ENCODE measurements around the gene NPAS4.
"Not testable (repeated sequence)": the region's sequence is repeated elsewhere in the genome, so short reads cannot be mapped to it uniquely, and the experiment has no call there.

Gene NPAS4

DNA sequence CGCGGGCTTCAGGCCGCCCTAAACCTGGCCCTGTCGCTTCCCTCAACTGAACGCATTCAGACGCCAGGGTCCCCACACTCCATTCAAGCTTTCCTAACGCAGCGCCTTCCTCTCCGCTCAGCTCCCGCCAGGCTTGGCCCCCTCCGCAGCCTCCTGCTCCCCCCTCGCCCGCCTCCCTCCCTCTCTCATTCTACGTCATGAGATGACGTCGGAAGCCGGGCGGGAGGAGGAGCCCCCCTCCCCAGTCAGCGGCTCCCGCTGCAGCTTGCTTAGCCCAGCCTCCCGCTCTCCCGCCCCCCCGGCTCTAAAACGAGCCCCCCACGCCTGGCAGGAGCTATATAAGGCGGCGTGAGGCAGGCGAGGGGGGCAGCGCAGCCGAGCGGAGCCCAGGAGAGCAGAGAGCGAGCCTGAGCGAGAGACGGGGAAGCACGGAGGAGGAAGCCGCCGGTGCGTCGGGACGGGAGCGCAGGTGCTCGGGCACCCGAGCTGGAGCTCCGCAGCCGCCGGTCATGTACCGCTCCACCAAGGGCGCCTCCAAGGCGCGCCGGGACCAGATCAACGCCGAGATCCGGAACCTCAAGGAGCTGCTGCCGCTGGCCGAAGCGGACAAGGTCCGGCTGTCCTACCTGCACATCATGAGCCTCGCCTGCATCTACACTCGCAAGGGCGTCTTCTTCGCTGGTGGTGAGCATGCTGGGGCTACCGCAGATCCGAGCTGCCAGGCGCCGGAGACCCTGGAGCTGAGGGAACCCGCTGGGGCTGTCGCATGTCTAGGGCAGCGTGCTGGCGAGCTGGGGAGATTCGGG is at the start of gene NPAS4:
Gene NPAS4 (plus strand): TSS at position 365 of the 806 bp plus-strand sequence. CDS start 145 bp downstream, at position 510.
- peak; percentile 90 for DNase-seq

DNA sequence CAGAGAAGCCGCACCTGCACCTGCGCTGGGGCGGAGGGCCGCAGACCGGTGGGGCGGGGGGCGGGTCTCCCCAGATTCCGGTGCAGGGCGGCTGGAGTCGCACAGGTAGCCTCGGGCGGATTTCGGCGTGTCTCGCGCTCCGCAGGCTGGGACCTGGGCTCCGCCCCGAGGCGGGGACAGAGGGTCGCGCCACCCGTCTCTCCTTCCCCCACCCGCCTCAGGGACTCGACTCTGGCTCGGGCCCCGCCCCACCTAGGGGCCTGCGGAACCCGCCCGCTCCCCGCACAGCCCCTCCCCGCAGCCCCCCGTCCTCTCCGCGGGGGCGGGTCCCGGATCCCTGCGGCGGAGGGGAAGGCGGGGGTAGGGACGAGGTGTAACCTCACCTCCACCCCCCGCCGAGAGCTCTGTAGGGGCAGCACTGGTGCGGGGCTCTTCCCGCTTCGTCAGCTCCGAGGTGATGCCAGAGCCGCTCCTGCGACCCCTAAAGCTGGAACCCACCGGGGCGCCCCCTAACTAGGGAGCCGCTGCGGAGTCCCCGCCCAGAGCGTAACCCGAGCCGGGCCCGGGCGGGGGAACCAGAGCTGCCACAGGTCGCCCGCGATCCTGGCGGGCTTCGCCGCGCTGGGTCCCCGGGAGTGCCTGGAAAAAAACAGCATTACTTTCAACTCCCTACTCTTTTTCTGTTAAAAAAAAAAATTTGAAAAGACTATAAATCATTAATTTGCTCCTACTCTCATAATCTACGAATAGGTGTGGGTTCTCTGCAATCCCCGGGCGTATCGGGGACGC is 49.0 kb upstream of the NPAS4 start, which contains the start of gene SLC29A2:
Gene SLC29A2 (minus strand): TSS at position 134 of the 789 bp plus-strand sequence. CDS start 169 bp downstream, outside the sequence.
- peak; percentile 93 for DNase-seq

DNA sequence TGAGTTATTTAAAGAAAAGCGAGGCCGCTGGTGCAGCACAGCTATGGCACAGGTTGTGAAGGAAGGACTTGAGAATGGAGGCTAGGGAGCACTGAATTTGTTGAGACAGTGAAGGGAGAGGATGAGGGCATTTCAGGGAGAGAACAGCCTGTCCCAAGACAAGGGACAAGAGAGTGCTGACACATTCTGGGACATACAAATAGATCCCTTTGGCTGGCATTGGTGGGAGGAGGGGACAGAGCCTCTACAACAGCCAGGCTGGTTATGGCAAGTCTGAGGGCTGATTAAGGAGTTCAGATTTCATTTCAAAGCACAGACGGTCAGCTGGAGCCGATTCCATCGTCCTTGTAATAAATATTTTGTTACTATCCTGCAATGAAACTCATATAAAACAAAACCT is 47.6 kb upstream of the NPAS4 start:
- no peak for DNase-seq

DNA sequence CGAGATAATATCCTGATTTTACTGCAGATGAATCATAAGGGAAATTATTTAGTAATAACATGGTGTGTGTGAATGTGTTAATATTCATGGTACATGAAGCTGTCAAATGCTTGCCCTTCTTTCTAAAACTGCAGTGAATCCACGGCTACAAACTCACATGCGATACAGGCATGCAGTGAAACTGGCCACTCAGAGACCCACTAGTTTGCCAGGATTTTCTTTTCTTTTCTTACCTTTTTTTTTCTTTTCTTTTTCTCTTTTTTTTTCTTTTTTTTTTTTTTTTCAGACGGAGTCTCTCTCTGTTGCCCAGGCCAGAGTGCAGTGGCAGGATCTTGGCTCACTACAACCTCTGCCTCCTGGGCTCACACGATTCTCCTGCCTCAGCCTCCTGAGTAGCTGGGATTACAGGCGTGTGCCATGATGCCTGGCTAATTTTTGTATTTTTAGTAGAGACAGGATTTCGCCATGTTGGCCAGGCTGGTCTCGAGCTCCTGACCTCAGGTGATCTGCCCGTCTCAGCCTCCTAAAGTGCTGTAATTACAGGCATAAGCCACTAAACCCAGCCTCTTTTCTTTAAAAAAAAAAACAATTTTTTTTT is 47.0 kb upstream of the NPAS4 start:
- not testable (repeated sequence) for DNase-seq

DNA sequence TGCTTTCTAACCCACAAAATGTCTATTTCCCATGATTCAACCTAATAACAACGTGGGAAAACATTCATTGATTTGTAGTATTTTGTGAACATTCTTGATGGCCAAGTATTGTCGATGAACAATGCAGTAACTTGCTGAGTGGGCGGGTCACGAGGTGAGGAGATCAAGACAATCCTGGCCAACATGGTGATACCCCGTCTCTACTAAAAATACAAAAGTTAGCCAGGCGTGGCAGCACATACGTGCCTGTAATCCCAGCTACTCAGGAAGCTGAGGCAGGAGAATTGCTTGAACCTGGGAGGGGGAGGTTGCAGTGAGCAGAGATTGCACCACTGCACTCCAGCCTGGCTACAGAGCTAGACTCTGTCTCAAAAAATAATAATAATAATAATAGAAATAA is 40.6 kb upstream of the NPAS4 start:
- DNase-seq = not testable (repeated sequence)

DNA sequence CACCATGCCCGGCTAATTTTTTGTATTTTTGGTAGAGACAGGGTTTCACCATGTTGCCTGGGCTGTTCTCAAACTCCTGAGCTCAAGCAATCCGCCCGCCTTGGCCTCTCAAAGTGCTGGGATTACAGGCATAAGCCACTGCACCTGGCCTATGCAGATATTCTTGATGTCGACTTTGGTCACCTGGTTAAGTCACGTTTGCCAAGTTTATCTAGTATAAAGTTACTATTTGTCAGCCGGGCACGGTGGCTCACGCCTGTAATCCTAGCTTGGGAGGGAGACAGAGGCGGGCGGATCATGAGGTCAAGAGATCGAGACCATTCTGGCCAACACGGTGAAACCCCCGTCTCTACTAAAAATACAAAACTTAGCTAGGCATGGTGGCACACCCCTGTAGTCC is 36.5 kb upstream of the NPAS4 start:
- not testable (repeated sequence) for DNase-seq

DNA sequence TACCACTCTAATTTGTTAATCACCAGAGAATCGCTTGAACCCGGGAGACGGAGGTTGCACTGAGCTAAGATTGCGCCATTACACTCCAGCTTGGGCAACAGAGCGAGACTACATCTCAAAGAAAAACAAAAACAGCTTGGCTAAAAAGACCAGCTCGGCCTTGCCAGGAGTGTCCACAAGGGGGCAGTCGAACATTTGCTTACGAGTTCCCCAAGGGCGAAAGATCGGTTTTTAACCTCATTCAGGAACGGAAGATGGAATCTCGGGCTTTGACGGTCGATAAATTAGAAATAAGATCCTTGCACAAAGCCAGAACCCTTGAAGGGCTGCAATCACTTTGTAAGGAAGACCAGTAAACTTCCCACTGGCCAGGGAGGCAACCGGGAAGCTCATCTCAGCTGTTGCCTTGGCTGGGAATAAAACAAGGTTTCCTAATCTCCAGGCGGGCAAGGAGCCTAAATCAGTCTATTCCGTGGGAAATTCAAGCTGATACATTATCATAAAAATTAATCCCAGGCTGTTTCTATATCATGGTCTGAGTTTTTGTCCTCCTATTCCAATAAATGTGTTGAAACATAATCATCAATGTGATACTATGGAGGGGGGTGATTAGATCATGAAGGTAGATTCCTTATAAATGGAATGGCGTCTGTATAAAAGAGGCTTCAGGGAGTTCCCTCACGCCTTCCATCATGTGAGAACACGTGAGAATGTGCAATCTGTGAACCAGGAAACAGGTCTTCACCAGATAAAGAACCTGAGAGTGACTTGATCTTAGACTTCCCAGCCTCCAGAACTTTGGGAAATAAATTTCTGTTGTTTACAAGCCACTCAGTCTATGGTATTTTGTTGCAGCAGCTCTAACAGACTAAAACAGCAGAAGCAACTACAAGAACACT is 34.4 kb upstream of the NPAS4 start:
- DNase-seq = peak; percentile 85

DNA sequence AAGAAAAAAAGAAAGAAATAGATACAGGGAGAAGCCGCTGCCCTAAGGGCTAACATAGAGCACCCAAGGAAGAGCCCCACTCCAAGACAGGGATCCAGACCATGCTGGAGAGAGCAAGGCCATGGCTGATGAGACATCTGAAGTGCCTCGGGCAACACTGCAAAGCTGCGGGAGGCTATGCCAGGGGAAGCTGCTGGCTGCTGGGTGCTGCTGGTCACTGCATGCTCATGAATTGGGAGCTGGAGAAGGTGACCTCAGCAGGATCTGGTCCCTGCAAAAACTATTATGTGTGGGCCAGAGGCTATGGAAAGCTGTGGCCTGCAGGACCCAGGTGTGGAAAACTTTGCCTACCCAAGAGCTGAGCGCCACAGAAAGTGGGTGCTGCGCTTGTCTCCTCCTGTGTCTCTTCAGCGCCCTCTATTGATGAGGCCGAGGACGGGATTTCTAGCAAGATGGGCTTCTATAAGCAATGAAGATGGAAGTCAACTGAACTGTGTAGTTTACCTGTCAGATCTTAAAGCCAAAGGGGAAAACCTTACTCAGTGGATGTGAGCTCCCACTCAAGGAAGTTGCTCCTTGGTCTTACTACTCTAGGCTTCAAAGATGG is 32.0 kb upstream of the NPAS4 start:
- peak; percentile 42 for DNase-seq

DNA sequence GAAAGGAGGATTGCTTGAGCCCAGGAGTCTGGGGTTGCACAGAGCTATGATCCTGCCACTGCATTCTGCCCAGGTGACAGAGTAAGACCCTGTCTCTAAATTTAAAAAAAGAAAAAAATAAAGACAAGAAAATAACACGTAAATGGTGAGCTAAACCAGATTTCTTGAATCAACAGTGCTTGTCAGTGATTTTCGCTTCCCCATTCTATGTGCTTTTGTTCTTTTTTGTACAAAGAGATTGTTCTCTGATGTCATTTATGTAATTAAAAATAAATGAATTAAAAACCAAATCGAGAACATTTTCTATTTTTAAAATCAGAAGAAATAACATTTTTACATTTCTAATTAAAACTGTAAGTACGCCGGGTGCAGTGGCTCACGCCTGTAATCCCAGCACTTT is 29.5 kb upstream of the NPAS4 start:
- no peak for DNase-seq

DNA sequence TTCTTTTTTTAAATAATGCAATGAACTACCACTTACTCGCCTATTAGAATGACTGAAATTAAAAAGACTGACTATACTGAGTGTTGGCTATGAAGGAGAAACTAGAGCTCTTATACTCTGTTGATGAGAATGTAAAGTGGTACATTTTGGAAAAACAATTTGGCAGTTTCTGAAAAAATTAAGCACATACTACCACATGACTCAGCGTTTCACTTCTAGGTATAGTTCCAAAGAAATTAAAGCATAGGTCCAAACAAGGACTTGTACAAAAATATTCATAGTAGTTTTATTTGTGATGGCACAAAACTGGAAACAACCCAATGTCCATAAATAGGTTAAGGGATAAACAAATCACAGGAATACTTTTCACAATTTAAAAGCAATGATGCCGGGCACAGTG is 26.9 kb upstream of the NPAS4 start:
- DNase-seq = no peak

DNA sequence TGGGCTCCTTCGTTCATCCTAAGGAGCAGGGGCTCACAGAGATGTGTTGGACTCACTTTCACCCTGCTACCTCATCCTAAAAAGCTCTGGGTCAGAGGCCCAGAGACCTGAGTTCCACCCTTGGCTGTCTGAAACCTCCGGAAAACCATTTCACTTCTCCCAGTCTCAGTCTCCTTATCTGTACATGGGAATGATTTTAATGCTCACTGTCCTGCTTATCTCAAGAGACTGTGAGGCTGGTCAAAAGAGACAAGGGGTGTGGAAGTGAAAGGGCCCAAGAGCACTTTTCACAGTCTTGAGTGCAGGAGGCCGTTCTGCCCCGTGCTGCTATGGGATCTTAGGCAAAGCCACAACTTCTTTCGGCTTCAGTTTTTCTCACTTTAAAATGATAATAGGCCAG is 13.2 kb upstream of the NPAS4 start:
- DNase-seq = no peak

DNA sequence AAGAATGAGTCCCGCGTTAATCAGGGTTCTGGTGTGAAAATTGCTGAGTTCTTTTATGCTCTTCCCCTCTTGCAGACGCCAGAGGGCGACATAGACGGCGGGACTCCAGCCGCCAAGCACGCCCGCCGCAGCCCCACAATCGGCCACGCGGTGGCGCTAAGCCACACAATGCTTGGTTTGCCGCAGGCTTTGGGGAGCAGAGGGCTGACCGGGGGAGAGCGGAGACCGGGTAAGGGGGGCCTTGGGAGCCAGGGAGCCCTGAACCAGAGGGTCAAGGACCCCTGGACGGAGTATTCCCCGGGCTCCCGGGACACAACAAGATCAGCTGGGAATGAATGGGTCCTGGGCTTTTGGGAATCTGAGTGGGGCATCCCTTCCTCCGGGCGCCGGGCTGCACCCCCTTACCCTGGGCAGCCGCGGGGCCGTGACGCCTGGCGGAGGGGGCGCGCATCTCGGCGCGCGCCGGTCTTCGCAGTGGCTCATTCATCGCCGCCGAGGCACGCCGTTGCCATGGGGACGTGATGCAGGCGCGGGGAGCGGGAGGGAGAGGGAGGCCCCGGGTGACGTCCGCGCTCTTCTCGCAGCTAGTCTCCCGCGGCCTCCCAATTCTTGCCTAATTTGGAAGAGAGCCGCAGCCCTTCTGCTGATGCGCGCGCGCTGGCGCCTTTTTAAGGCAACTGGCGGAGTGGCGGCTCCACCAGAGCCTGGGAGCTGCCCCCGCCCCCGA is 12.2 kb upstream of the NPAS4 start:
- peak; percentile 98 for DNase-seq

DNA sequence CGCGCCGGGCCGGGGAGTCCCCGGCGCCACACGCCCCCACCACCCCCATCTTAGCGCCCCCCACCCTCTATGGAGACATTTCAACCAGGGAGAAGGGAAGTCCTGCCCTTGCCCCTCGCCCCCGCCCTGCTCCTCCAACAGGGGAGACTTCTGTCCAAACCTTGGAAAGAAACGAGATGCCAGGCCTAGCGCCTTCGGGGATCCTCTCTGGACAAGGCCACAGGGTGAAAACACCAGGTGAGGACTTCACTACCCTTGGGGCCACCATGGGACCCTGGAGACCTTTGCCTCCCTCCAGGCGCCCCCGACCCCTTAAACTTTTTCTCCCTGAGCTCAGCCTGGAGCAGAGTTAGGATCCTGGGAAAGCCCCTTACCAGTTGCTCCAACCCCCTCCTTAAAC is 11.6 kb upstream of the NPAS4 start:
- no peak for DNase-seq

DNA sequence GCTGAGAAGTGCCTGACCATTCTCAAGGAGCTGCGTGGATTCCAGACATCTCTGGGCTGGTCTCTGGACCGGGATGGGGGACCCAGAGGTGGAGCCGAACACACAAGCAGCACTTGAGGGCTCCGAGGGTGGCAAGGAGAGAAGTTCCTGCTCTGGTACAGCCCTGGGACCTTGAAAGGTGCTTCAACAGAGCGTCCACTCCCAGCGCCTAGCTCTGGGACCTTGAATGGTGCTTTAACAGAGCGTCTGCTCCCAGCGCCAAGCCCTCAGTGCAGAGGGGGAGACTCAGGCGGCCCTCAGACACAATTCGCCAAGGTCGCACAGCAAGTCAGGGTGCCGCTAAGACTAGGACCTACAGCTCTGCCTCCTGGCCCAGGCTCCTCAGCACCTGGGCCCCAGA is 10.6 kb upstream of the NPAS4 start:
- no peak for DNase-seq

DNA sequence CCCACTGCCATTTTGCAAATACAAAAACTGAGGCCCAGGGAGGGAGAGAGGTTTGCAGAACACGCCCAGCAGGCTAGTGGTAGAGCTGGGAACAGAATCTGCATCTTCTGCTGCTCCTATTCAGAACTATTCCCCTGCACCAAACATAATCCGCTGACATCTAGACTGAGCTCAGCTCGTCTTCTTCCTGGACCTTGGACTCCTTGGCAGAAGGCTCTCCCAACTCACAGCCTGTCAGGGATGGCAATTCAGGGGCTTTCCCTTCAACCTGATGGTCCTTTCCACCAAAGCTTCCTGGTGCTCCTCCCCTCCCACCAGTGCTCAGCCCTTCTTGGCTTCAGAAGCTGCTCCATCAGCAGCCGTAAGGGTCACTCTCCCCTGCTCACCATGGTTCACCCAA is 9.5 kb upstream of the NPAS4 start:
- DNase-seq = no peak

DNA sequence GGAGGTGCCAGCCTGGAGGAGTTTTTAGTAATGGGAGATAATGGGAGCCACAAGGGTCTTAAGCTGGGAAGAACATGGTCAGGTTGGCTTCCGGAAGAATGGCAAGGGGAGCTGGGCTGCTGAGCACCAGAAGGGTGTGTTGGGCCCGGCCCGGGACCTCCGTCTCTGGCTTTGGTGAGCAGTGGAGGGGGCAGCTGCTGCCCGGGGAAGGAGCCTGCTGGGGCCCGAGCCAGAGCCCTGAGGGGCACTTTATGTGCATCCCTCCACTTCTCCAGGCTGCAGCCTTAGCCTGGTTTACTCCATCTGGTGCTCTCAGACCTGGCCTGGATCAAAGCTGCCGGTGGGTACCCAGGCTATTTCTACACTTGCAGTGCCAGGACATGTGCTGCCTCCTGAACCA is 8.7 kb upstream of the NPAS4 start:
- DNase-seq = no peak

DNA sequence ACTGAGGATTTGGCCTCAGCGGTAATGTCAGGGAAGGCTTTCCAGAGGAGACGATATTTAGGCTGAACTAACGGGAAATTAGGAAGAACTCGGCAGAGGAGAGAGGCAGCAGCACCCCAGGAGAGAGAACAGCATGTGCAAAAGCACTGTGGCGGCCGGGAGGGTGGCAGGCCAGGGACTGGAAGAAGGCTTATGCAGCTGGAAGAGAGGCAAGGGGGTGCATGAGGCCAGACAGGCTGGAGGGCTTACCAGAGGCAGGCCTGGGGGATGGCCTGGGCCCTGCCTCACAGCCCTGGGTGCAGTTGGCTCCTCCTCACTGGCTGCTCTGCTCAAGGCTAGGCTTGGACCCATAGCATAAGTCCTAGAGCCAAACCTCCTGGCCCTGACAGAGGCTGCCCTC is 7.7 kb upstream of the NPAS4 start:
- no peak for DNase-seq

DNA sequence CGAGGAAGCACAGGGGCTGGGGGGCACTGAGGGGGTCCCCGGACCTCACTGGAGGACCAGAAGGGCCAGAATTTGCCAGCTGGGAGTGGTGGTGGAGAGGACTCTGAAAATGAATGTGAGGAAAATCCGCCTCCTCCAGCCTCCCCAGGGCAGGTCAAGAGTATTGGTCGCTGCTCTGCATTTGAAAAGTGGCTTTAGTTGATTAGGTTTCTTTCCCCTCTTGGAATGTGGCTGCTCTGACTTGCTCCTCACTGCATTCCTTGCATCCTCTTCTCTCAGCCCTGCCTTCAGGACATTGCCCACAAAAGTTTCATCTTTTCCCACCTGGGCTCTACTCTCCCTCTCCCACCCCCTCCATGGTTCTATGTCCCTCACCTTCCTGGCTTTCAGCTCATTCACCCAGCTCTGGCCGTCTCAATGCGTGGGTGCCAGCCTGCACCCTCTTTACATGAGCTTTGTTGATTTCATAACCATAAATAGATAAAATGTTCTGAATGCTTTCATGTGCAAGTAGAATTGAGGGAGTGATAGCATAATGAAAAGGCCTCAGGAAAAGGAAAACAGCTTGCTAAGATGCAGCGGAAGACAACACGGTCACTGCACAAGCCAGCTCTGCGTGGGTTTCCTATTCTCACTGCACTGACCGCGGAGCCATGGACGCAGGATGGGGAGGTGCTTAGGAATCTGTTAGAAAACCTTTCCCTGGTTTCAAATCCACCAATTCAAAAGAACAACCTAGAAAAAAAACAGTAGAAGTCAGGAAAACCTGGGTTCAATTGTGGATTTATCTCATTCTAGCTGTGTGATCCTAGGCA is 6.5 kb upstream of the NPAS4 start:
- DNase-seq = no peak

DNA sequence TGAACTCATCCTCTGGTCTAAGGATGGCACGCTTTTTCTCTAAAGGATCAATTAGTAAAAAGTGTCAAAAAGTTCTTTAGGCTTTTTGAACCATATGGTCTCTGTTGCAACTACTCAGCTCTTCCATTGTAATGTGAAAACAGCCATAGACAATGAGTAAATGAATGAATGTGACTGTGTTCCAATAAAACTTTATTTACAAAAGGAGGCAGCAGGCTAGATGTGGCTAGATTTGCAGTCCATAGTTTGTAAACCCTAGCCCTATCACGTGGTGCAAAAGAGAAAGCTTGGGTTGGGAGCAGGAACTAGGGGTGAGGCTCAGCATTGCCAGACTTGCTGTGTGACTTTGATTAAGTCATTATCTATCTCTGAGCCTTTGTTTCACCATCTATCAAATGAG is 5.4 kb upstream of the NPAS4 start:
- DNase-seq = no peak

DNA sequence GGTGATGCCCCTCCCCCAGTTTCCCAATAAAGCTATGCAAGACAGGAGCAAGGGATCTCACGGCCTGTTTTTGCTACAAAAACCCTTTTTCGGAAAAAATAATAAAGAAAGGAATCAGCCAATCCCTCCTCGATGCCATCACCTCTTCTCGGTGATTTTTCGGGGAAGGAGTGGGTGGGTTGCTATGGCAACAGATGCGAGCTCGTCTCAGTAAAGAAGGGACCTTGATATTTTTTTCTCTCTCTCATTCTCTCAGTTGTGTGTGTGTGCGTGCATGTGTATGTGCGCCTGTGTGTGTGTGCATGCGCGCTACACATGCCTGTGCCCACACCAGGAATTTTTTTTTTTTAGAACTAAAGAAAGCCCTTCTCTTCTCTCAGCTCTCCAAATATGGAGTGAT is 3.8 kb upstream of the NPAS4 start:
- no peak for DNase-seq
